HG03064 (cell line): ENCODE data around the gene SSRP1.

ENCODE experiments used
- ATAC-seq: cut with Tn5 transposase; IDR thresholded peaks from one replicate; pipeline ENCODE4 v1.9.1; 2021; ENCODE audit warnings: low read depth; ENCODE audit not compliant: unreplicated experiment

SSRP1 gene

GRCh38 chr11:57359896-57360690 lies 24.4 kb upstream of the SSRP1 start:
- no peak for ATAC-seq

GRCh38 chr11:57359396-57359795 lies 23.7 kb upstream of the SSRP1 start:
- ATAC-seq: no peak

DNA sequence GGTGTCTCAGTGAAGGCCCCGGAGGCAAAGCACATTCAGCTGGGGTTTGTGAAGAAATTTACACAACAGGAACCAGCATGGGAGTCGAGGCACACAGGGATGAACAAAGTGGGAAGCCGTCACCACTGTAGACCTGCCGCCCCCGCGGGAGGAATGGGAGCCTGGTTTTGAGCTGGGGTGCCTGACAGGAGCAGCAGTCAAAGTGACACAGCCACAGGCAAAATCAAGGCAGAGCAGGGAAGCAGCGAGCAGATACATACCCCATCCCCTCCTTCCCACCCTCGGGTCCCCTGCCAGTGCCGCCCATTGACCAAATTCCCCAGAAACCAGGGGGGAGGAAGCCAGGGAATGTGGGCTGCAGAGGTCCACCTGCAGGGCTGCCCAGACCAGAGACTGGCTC lies 23.3 kb upstream of the SSRP1 start:
- no peak for ATAC-seq

- ATAC-seq: no peak
Observed at GRCh38 chr11:57358543-57358961, 22.9 kb upstream of the SSRP1 start.

- ATAC-seq: no peak
Observed at GRCh38 chr11:57357856-57358255, 22.2 kb upstream of the SSRP1 start.

GRCh38 chr11:57357310-57357709 lies 21.6 kb upstream of the SSRP1 start:
- ATAC-seq: no peak

DNA sequence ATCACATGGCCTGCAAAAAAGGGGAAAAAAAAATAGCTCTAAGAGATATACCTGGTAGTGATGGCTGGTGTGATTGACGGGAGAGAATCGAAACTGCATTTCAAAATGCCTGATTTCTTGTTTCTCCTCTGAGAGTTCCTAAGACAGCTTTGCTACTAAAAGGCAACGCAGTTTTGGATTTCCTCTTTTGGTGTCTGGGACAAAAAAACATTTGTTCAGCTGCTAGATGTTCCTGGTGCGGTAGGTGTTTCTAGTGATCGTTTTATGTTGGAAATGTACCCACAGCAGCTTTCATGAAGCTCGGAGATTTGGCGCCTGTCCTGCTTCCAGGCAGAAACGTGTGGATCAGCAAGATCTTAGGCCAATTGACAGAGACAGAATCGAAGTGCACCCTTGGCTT lies 20.6 kb upstream of the SSRP1 start:
- no peak for ATAC-seq

- ATAC-seq: no peak
Observed at GRCh38 chr11:57354699-57355098, 19.0 kb upstream of the SSRP1 start.

DNA sequence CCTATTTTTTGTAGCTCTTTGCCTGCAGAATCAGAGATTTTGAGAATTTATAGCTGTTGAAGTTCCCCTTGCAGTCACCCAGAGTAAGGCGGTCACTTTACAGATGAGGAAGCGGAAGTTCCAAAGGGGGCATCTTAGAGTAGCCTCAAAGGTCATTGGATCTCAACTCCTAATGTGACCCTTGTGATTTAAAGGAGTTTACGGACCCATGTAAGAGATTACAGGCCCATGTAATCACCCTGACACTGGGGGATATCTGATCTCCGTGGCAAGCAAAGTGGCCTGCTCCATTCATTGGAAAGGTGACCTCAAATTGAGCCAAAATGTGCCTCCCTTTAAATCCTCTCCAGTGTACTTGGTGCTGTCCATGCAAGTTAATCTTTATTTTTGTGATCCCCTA lies 18.2 kb upstream of the SSRP1 start:
- no peak for ATAC-seq

GRCh38 chr11:57353446-57353845 lies 17.8 kb upstream of the SSRP1 start:
- no peak for ATAC-seq

- no peak for ATAC-seq
Observed at GRCh38 chr11:57353036-57353435, 17.3 kb upstream of the SSRP1 start.

DNA sequence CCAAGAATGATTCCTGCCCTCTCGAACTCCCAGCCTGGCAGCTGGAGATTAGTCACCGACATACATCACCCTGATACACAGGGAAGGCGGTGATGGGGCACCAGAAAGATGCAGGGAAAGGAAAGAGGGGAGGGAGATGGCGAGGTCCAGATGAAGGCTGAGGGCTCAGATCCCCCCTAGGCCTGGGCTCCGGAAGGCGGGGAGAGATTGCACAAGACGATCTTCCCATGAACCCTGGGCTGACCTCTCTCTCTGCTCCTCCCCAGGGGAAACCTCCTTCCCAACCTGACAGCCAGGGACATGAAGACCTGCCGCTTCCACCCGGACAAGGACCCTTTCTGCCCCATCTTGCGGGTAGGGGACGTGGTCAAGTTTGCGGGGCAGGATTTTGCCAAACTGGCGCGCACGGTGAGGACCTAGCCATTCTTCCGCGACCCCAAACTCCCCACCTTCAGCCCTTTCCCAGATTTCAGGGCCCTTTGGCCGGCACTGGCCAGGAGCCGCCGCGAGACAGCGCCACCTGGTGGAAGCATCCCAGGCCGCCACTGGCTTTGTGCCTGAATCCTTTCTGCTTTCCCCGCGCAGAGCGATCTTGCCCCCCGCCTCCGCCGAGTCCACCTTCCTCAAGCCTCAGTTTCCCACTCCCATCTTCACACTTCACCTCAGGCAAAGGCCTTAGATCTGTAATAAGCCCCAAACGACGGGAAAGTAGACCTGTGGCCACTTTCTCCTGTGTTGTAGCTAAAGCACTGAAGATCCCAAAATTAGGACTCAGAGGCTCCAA lies 14.0 kb upstream of the SSRP1 start:
- no peak for ATAC-seq

GRCh38 chr11:57348636-57349313 lies 13.1 kb upstream of the SSRP1 start:
- no peak for ATAC-seq

DNA sequence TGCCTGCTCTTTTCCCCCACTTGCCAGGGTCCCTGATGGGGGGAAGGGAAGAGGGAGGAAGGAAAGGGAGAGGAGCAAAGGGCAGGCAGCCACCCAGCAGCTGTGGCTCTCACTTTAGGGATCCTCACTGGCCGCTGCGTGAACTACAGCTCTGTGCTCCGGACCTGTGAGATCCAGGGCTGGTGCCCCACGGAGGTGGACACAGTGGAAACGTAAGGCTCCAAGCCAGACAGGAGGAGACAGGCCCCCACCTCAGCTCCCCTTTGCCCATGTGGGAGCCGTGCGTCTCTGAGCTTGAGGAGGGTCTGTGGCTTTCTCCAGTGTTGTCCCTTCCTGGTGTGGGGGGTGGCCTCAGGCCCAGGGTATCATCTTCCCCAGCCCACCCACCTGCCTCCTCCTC lies 12.4 kb upstream of the SSRP1 start:
- no peak for ATAC-seq

GRCh38 chr11:57347336-57347735 lies 11.6 kb upstream of the SSRP1 start:
- no peak for ATAC-seq

- no peak for ATAC-seq
Observed at GRCh38 chr11:57345555-57346211, 10.0 kb upstream of the SSRP1 start.

DNA sequence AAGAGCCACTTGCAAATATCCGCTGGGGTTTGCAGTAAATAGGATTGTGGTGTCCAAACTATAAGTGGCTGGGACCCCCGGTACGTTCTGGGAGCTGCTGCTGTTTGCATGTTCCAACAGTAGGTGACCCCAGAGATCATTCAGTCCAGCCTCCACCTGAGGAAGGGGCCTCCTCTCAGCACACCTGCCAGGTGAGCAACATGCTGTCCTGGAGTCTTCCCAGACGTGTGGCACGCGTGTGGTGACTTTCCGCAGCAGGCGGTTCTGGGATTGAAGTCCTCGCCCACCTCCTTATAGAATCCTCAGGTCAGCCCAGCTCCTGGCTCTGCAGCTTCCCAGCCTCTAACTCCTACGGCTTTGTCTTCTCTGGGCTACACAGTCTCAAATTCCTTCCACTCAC lies 9.1 kb upstream of the SSRP1 start:
- ATAC-seq: no peak

DNA sequence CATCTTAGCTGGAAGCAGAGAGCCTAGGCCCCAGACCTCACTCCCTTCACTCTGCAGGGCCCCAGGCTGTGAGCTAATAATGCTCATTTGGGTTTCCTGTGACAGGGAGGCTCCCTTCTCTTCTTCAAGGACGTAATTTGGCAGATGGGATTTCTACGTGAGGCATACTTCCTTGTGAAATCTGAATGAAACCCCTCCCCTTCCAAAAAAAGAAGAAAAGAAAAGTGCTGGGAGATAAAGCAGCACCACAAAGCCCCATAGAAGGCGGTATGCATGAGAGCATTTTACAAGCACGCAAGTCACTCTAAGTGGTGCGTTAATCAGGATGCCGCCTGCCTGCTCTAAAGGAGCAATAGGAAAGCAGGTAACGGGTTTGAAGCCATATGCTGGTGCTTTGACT lies 8.1 kb upstream of the SSRP1 start:
- no peak for ATAC-seq

- no peak for ATAC-seq
Observed at GRCh38 chr11:57342702-57343101, 7.0 kb upstream of the SSRP1 start.

DNA sequence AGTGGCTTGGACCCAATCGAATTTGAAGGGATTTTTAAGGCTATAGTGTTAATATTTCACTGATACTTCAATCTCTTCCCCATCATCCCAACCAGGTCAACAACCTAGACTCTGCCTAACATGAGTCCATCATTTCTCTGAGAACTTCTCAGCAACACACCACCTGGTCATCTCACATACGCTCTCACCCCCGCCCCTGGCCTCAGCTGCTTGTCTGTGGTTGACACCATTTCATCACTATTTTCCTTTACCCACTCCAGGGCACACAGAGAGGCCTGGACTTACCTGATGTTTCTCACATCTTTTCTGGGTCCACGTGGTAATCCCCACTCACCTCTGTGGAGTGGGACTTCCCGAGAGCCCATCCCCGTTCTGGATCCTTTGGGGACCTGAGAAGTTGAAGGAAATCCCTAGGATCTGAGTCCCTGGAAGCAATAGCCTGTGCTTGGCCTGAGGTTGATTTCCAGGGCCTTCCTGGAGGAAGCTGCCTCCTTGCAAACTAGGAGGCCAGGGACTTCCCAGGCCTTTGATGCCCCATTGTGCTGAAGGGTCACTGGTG lies 5.6 kb upstream of the SSRP1 start:
- ATAC-seq: no peak
